B cell (primary cell): ENCODE results near the gene ERVMER34-1. TPM values are rescaled to one million over a fixed set of nuclear protein-coding genes. Genes with fewer than 3 reads are reported as not detected.

Experiments
- ATAC-seq: fragments of 200-7000 bp; cut with Tn5 transposase; one replicate; pipeline ENCODE4 v1.10.0; 2021; ENCODE audit warnings: low read depth, mild to moderate bottlenecking, moderate number of reproducible peaks, moderate library complexity
- CTCF ChIA-PET: fragments of 350-600 bp; sonication (Branson Sonifier 250); formaldehyde crosslinking; loops from one replicate; lab custom pipeline; 2021; ENCODE audit warnings: antibody characterized with exemption, inconsistent platforms; lab: Charles Lee
- POLR2A ChIA-PET: fragments of 350-600 bp; sonication (Branson Sonifier 250); formaldehyde crosslinking; loops from one replicate; lab custom pipeline; 2021; ENCODE audit warnings: antibody characterized with exemption; lab: Charles Lee
- DNase-seq: peaks from one replicate; pipeline ENCODE4 v3.0.0; 2013
- H2AFZ ChIP-seq: 2 replicates; pipeline ENCODE4 v1.6.1; 2012; ENCODE audit warnings: mild to moderate bottlenecking, low read depth, low read length; ENCODE audit not compliant: insufficient read depth, poor library complexity, severe bottlenecking
- H3K27ac ChIP-seq, 2 donors: 1 replicate in 1 of 2; 2 replicates in 1 of 2; pipeline ENCODE4 v1.5.1; 2012 to 2013; ENCODE audit warnings: low read length in 2 of 2, mild to moderate bottlenecking in 2 of 2, moderate library complexity in 1 of 2
- H3K27me3 ChIP-seq, 4 experiments: fragments of 200-600 bp in 1 of 4; sonication (generic) in 1 of 4; replicated peaks in 1 of 4; 1 replicate in 2 of 4; 2 replicates in 2 of 4; pipeline versions ENCODE4 v1.6.1 to v1.7.0; 2013 to 2016; ENCODE audit warnings: low read length in 3 of 4, mild to moderate bottlenecking in 2 of 4, mixed read lengths in 1 of 4, moderate library complexity in 1 of 4; ENCODE audit not compliant: insufficient read depth in 4 of 4, control insufficient read depth in 3 of 4; ENCODE audit errors: control extremely low read depth in 1 of 4
- H3K36me3 ChIP-seq, 2 experiments: replicated peaks in 1 of 2; 1 replicate in 1 of 2; 2 replicates in 1 of 2; pipeline versions ENCODE4 v1.6.1 to v1.7.1; 2013; ENCODE audit warnings: low read length in 1 of 2; ENCODE audit not compliant: insufficient read depth in 2 of 2, control insufficient read depth in 1 of 2; ENCODE audit errors: control extremely low read depth in 1 of 2, extremely low read depth in 1 of 2
- H3K4me1 ChIP-seq, 2 donors: fragments of 200-600 bp in 1 of 2; sonication (generic) in 1 of 2; 1 replicate in 1 of 2; 2 replicates in 1 of 2; pipeline versions ENCODE4 v1.5.1 to v1.6.1; 2013 to 2017; ENCODE audit warnings: low read length in 2 of 2; ENCODE audit not compliant: control insufficient read depth in 2 of 2, insufficient read depth in 2 of 2
- H3K4me2 ChIP-seq: replicated peaks from 2 replicates; pipeline ENCODE3; 2012; ENCODE audit warnings: mild to moderate bottlenecking, low read depth, low read length; ENCODE audit not compliant: poor library complexity, severe bottlenecking
- H3K4me3 ChIP-seq, 5 experiments: fragments of 200-600 bp in 1 of 5; sonication (generic) in 1 of 5; 1 replicate in 3 of 5; 2 replicates in 2 of 5; pipeline versions ENCODE4 v1.5.1 to v1.7.0; 2011 to 2016; ENCODE audit warnings: low read length in 4 of 5, mild to moderate bottlenecking in 4 of 5, low read depth in 2 of 5, control low read depth in 1 of 5, moderate library complexity in 1 of 5; ENCODE audit not compliant: insufficient read depth in 1 of 5; ENCODE audit errors: control extremely low read depth in 1 of 5, extremely low read depth in 1 of 5
- H3K79me2 ChIP-seq: fragments of 200-600 bp; sonication (generic); one replicate; pipeline ENCODE4 v1.6.0; 2016; ENCODE audit warnings: low read length; ENCODE audit not compliant: control insufficient read depth, insufficient read depth
- H3K9ac ChIP-seq: fragments of 200-600 bp; sonication (generic); 2 replicates; pipeline ENCODE4 v1.6.1; 2017; ENCODE audit warnings: mild to moderate bottlenecking, low read length, moderate library complexity
- H3K9me3 ChIP-seq, 3 donors: one replicate each; pipeline versions ENCODE4 v1.6.1 to v1.7.1; 2013; ENCODE audit warnings: low read length in 2 of 3; ENCODE audit not compliant: control insufficient read depth in 2 of 3, insufficient read depth in 1 of 3; ENCODE audit errors: control extremely low read depth in 1 of 3
- H4K20me1 ChIP-seq: 2 replicates; pipeline ENCODE4 v1.6.0; 2012; ENCODE audit warnings: mild to moderate bottlenecking, low read length; ENCODE audit not compliant: insufficient read depth, control insufficient read depth, poor library complexity, severe bottlenecking
- H3K27ac Mint-ChIP-seq: one replicate; pipeline ENCODE4 v1.8.0; 2021; ENCODE audit warnings: mixed read lengths
- H3K27me3 Mint-ChIP-seq: one replicate; pipeline ENCODE4 v1.8.0; 2021; ENCODE audit warnings: mixed read lengths
- H3K4me1 Mint-ChIP-seq: one replicate; pipeline ENCODE4 v1.8.0; 2021; ENCODE audit warnings: mixed read lengths
- H3K4me3 Mint-ChIP-seq: one replicate; pipeline ENCODE4 v1.8.0; 2021; ENCODE audit warnings: mixed read lengths
- H3K9me3 Mint-ChIP-seq: one replicate; pipeline ENCODE4 v1.8.0; 2022; ENCODE audit warnings: mixed read lengths; ENCODE audit not compliant: insufficient read depth
- CTCF ChIP-seq: fragments of 200-600 bp; IDR thresholded peaks from one replicate; pipeline ENCODE4 v1.8.0; 2022; ENCODE audit warnings: antibody characterized with exemption, mild to moderate bottlenecking
- EZH2 ChIP-seq: IDR thresholded peaks from 2 replicates; pipeline ENCODE4 v1.6.1; 2012; ENCODE audit warnings: borderline replicate concordance, low read depth, mild to moderate bottlenecking, moderate library complexity, low read length; ENCODE audit not compliant: insufficient read depth, poor library complexity, severe bottlenecking
- WGBS: methylation state at CpG from one replicate; pipeline ENCODE4 v1.1.5; 2013; ENCODE audit warnings: missing lambda C conversion rate; ENCODE audit not compliant: insufficient coverage; 5-methylcytosine and 5-hydroxymethylcytosine counted together
- intact Hi-C: fragments of 100-400 bp; cut with micrococcal nuclease; formaldehyde crosslinking; loops from one replicate; pipeline ENCODE4 v1.10.0; 2022
- polyA plus RNA-seq: library from polyadenylated mRNA; depleted of rRNA; stranded (reverse); fragments of >200 nt; gene quantifications from 2 replicates; pipeline ENCODE4 v1.2.3, GENCODE V29; 2012
- total RNA-seq, 2 donors: library from RNA; stranded (reverse); fragments of 120-200 nt in 1 of 2; gene quantifications; 1 replicate in 1 of 2; 2 replicates in 1 of 2; pipeline versions ENCODE4 v1.2.3 to v1.2.4, GENCODE V29; 2013 to 2022

Gene ERVMER34-1
- total and polyA plus RNA-seq, 2 donors (not counting 1 experiment from before 2014, with no cell fraction given), result not detected

- Mint-ChIP-seq H3K4me3 (no peak overlapping the region), H3K27ac (no peak overlapping the region), H3K9me3 (no peaks in the 10 kb centered on the region), H3K27me3 (peaks cover 39% of the 10 kb centered on the region), H3K4me1 (no peaks in the 10 kb centered on the region)
- Histone ChIP-seq H3K27ac (no peak overlapping the region), H3K4me1 (no peaks in the 10 kb centered on the region), H3K9ac (no peak overlapping the region), H3K4me2 (no peak overlapping the region), H4K20me1 (no peaks in the 10 kb centered on the region), H2AFZ (no peak overlapping the region), H3K9me3 (no peaks in the 10 kb centered on the region), H3K79me2 (no peaks in the 10 kb centered on the region), H3K27me3 (peaks cover 0 to 12% (median 2%) of the 10 kb centered on the region in 4 experiments), H3K4me3 (no peak overlapping the region), H3K36me3 (no peaks in the 10 kb centered on the region)
- intact Hi-C loops, result no loop called here
- ChIA-PET CTCF (no interaction called here), POLR2A (no interaction called here)
- ATAC-seq (no peak), DNase-seq (no peak)
- WGBS, result 80% methylated on average over 1 of the region's 4 CpGs
- TF ChIP-seq CTCF, result no peak
- no peak for TF ChIP-seq EZH2
Measured at GRCh38 chr4:52743444-52744019, 7.7 kb downstream of the ERVMER34-1 start.

GRCh38 chr4:52729586-52729985 is 21.6 kb downstream of the ERVMER34-1 start:
- H4K20me1 ChIP-seq, result no peaks in the 10 kb centered on the region
- H3K27ac Mint-ChIP-seq, result no peak overlapping the region
- no peak overlapping the region for H2AFZ ChIP-seq
- ChIA-PET POLR2A (no interaction called here), CTCF (no interaction called here)
- no peak overlapping the region for H3K4me3 ChIP-seq
- no peak overlapping the region for H3K4me3 Mint-ChIP-seq
- peaks cover 4% of the 10 kb centered on the region for H3K27me3 Mint-ChIP-seq
- H3K27me3 ChIP-seq, result no peaks in the 10 kb centered on the region
- no peaks in the 10 kb centered on the region for H3K79me2 ChIP-seq
- H3K36me3 ChIP-seq, result no peaks in the 10 kb centered on the region
- no peak overlapping the region for H3K4me2 ChIP-seq
- intact Hi-C loops, result no loop called here
- no peaks in the 10 kb centered on the region for H3K9me3 Mint-ChIP-seq
- TF ChIP-seq EZH2 (no peak), CTCF (no peak)
- H3K9me3 ChIP-seq, result no peaks in the 10 kb centered on the region
- no peak for DNase-seq
- H3K4me1 ChIP-seq, result no peaks in the 10 kb centered on the region
- no peak for ATAC-seq
- H3K27ac ChIP-seq, result no peak overlapping the region
- no peaks in the 10 kb centered on the region for H3K4me1 Mint-ChIP-seq
- no peak overlapping the region for H3K9ac ChIP-seq
